ENCODE results near the gene TMEM150A. TPM values are rescaled to one million over a fixed set of nuclear protein-coding genes. Genes with fewer than 3 reads are reported as not detected.
"Not testable (repeated sequence)": the region's sequence is repeated elsewhere in the genome, so short reads cannot be mapped to it uniquely, and the experiment has no call there.

Gene TMEM150A
- total RNA-seq, 1 donor, result 20.6 TPM

DNA sequence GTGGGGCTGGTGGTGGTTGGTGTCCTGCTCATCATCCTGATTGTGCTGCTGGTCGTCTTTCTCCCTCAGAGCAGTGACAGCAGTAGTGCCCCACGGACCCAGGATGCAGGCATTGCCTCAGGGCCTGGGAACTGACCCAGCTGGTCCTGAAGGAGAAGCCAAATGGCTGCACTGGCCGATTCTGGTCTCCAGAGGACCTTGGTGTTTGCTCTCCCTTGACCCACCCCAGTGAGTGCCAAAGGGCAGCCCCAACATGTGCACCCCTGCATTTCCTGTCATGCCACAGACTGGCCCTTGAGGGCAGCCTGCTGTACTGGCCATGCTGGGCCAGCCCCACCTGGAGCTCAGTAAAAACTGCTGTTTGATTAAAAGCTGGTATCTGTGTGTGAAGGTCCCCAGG, 9.5 kb downstream of the TMEM150A start:
- Histone ChIP-seq H4K20me1 (ENCODE audit: insufficient read depth, low read length) (peaks cover 15% of the 10 kb centered on the region), H3K27me3 (ENCODE audit: insufficient read depth, low read length) (no peaks in the 10 kb centered on the region), H3K4me1 (ENCODE audit: insufficient read depth, low read length) (peaks cover 49% of the 10 kb centered on the region), H3K4me2 (ENCODE audit: insufficient read depth, low read length) (no peak overlapping the region), H3K79me2 (ENCODE audit: insufficient read depth, low read length) (peaks cover 50% of the 10 kb centered on the region), H3K27ac (ENCODE audit: low read depth, low read length) (no peak overlapping the region), H2AFZ (ENCODE audit: low read length) (no peak overlapping the region), H3K4me3 (ENCODE audit: insufficient read depth, low read length) (no peak overlapping the region), H3K36me3 (ENCODE audit: insufficient read depth, low read length) (peaks cover 22% of the 10 kb centered on the region), H3K9me3 (ENCODE audit: low read depth, low read length) (no peaks in the 10 kb centered on the region)
- TF ChIP-seq CTCF (IDR thresholded peaks at IDR 0.05; ENCODE audit: extremely low read depth, low read depth, low read length), result no peak
- DNase-seq (ENCODE audit: insufficient read length, low spot score, missing footprints), result no peak

GRCh38 chr2:85592299-85592698, 10.2 kb downstream of the TMEM150A start:
- peaks cover 15% of the 10 kb centered on the region for H4K20me1 ChIP-seq (ENCODE audit: insufficient read depth, low read length)
- H2AFZ ChIP-seq (ENCODE audit: low read length); H3K4me3 ChIP-seq (ENCODE audit: insufficient read depth, low read length); H3K27ac ChIP-seq (ENCODE audit: low read depth, low read length); H3K27me3 ChIP-seq (ENCODE audit: insufficient read depth, low read length); DNase-seq (ENCODE audit: insufficient read length, low spot score, missing footprints); H3K4me2 ChIP-seq (ENCODE audit: insufficient read depth, low read length); H3K9me3 ChIP-seq (ENCODE audit: low read depth, low read length): not testable (repeated sequence)
- peaks cover 15% of the 10 kb centered on the region for H3K36me3 ChIP-seq (ENCODE audit: insufficient read depth, low read length)
- H3K79me2 ChIP-seq (ENCODE audit: insufficient read depth, low read length), result peaks cover 51% of the 10 kb centered on the region
- peaks cover 49% of the 10 kb centered on the region for H3K4me1 ChIP-seq (ENCODE audit: insufficient read depth, low read length)

- peaks cover 8% of the 10 kb centered on the region for H3K36me3 ChIP-seq (ENCODE audit: insufficient read depth, low read length)
- H3K4me3 ChIP-seq (ENCODE audit: insufficient read depth, low read length), result no peak overlapping the region
- peaks cover 10% of the 10 kb centered on the region for H4K20me1 ChIP-seq (ENCODE audit: insufficient read depth, low read length)
- peaks cover 43% of the 10 kb centered on the region for H3K4me1 ChIP-seq (ENCODE audit: insufficient read depth, low read length)
- TF ChIP-seq CTCF (IDR thresholded peaks at IDR 0.05; ENCODE audit: extremely low read depth, low read depth, low read length), result no peak
- H3K9me3 ChIP-seq (ENCODE audit: low read depth, low read length), result no peaks in the 10 kb centered on the region
- DNase-seq (ENCODE audit: insufficient read length, low spot score, missing footprints), result no peak
- peak overlapping the region; percentile 90 for H3K27ac ChIP-seq (ENCODE audit: low read depth, low read length)
- peaks cover 44% of the 10 kb centered on the region for H3K79me2 ChIP-seq (ENCODE audit: insufficient read depth, low read length)
- H3K4me2 ChIP-seq (ENCODE audit: insufficient read depth, low read length), result no peak overlapping the region
- no peaks in the 10 kb centered on the region for H3K27me3 ChIP-seq (ENCODE audit: insufficient read depth, low read length)
- H2AFZ ChIP-seq (ENCODE audit: low read length), result no peak overlapping the region
Measured at GRCh38 chr2:85591563-85591962, 10.9 kb downstream of the TMEM150A start.

GRCh38 chr2:85590950-85591349, 11.5 kb downstream of the TMEM150A start:
- peaks cover 39% of the 10 kb centered on the region for H3K4me1 ChIP-seq (ENCODE audit: insufficient read depth, low read length)
- peaks cover 41% of the 10 kb centered on the region for H3K79me2 ChIP-seq (ENCODE audit: insufficient read depth, low read length)
- DNase-seq (ENCODE audit: insufficient read length, low spot score, missing footprints), result peak; percentile 73
- peaks cover 5% of the 10 kb centered on the region for H3K36me3 ChIP-seq (ENCODE audit: insufficient read depth, low read length)
- no peaks in the 10 kb centered on the region for H3K9me3 ChIP-seq (ENCODE audit: low read depth, low read length)
- no peak for TF ChIP-seq CTCF (IDR thresholded peaks at IDR 0.05; ENCODE audit: extremely low read depth, low read depth, low read length)
- peaks cover 4% of the 10 kb centered on the region for H4K20me1 ChIP-seq (ENCODE audit: insufficient read depth, low read length)
- H3K27ac ChIP-seq (ENCODE audit: low read depth, low read length), result peak overlapping the region; percentile 90
- H2AFZ ChIP-seq (ENCODE audit: low read length), result no peak overlapping the region
- peak overlapping the region; percentile 4 for H3K4me3 ChIP-seq (ENCODE audit: insufficient read depth, low read length)
- no peaks in the 10 kb centered on the region for H3K27me3 ChIP-seq (ENCODE audit: insufficient read depth, low read length)
- peak overlapping the region; percentile 52 for H3K4me2 ChIP-seq (ENCODE audit: insufficient read depth, low read length)

Data from osteoblast (primary cell).